PC-9 (cell line): Measurements from ENCODE around the gene ECSIT. TPM values are rescaled to one million over a fixed set of nuclear protein-coding genes. Genes with fewer than 3 reads are reported as not detected.
"Not testable (repeated sequence)": the region's sequence is repeated elsewhere in the genome, so short reads cannot be mapped to it uniquely, and the experiment has no call there.

Source experiments
- BruUV-seq: library from RNA; stranded (reverse); fragments of 400-500 nt; replicated peaks from 2 replicates; lab custom pipeline; 2021; lab: Mats Ljungman, UMichigan
- CTCF ChIA-PET: fragments of 300-600 bp; sonication (Branson Sonifier 250); formaldehyde crosslinking; loops from one replicate; lab custom pipeline; 2022; ENCODE audit warnings: antibody characterized with exemption; lab: Charles Lee
- POLR2A ChIA-PET: fragments of 300-600 bp; sonication (Branson Sonifier 250); formaldehyde crosslinking; loops from one replicate; lab custom pipeline; 2022; ENCODE audit warnings: antibody characterized with exemption; ENCODE audit not compliant: unreplicated experiment; lab: Charles Lee
- DNase-seq, 2 experiments: peaks; one replicate each; pipeline versions ENCODE4 v3.0.0 to v3.0.0-alpha.2; 2015 to 2022; ENCODE audit warnings: mixed read lengths in 1 of 2
- H2AFZ ChIP-seq: fragments of 200-600 bp; sonication (generic); 2 replicates; pipeline ENCODE4 v1.8.1; 2017; ENCODE audit warnings: antibody characterized with exemption
- H3F3A ChIP-seq: fragments of 200-600 bp; sonication (generic); 2 replicates; pipeline ENCODE4 v1.8.1; 2017; ENCODE audit warnings: antibody characterized with exemption, mild to moderate bottlenecking, low read depth; ENCODE audit not compliant: insufficient read depth
- H3K27ac ChIP-seq: fragments of 200-600 bp; sonication (generic); 2 replicates; pipeline ENCODE4 v1.6.1; 2016; ENCODE audit warnings: mixed run types
- H3K27me3 ChIP-seq: fragments of 200-600 bp; sonication (generic); 2 replicates; pipeline ENCODE4 v1.6.1; 2016; ENCODE audit warnings: low read depth, mixed run types; ENCODE audit not compliant: insufficient read depth
- H3K36me3 ChIP-seq: fragments of 200-600 bp; sonication (generic); 2 replicates; pipeline ENCODE4 v1.6.1; 2016; ENCODE audit warnings: low read depth, mixed run types
- H3K4me1 ChIP-seq: fragments of 200-600 bp; sonication (generic); replicated peaks from 2 replicates; pipeline ENCODE4 v1.6.1; 2016; ENCODE audit warnings: mixed run types; ENCODE audit not compliant: insufficient read depth
- H3K4me2 ChIP-seq: fragments of 200-600 bp; sonication (generic); 2 replicates; pipeline ENCODE4 v1.6.1; 2017; ENCODE audit warnings: mixed run types
- H3K4me3 ChIP-seq: fragments of 200-600 bp; sonication (generic); 2 replicates; pipeline ENCODE4 v1.6.1; 2016; ENCODE audit warnings: mixed run types
- H3K79me2 ChIP-seq: fragments of 200-600 bp; sonication (generic); 2 replicates; pipeline ENCODE4 v1.6.1; 2017; ENCODE audit warnings: low read depth, mixed run types
- H3K9me2 ChIP-seq: fragments of 200-600 bp; sonication (generic); 2 replicates; pipeline ENCODE4 v1.8.1; 2017; ENCODE audit warnings: mild to moderate bottlenecking; ENCODE audit not compliant: insufficient read depth
- H3K9me3 ChIP-seq: fragments of 200-600 bp; sonication (generic); 2 replicates; pipeline ENCODE4 v1.8.1; 2016; ENCODE audit warnings: low read depth; ENCODE audit not compliant: insufficient read depth
- H4K20me1 ChIP-seq: fragments of 200-600 bp; sonication (generic); 2 replicates; pipeline ENCODE4 v1.8.1; 2017; ENCODE audit not compliant: insufficient read depth
- EZH2 ChIP-seq: fragments of 200-600 bp; sonication (generic); IDR thresholded peaks from 2 replicates; pipeline ENCODE4 v1.8.0; 2017; ENCODE audit warnings: antibody characterized with exemption, low read depth
- intact Hi-C: fragments of 100-400 bp; cut with micrococcal nuclease; formaldehyde crosslinking; loops from one replicate; pipeline ENCODE4 v1.10.0; 2022; ENCODE audit not compliant: unreplicated experiment
- total RNA-seq: library from RNA; stranded (reverse); gene quantifications from 2 replicates; pipeline ENCODE4 v1.2.3, GENCODE V29; 2021
- TF ChIP-seq, protein P1 (sequence below): fragments of 200-600 bp; sonication (generic); conservative IDR thresholded peaks from 2 replicates; pipeline ENCODE4 v1.6.1; 2017; ENCODE audit warnings: mixed run types, antibody characterized with exemption, mild to moderate bottlenecking, moderate library complexity

The ECSIT gene
- total RNA-seq, 1 experiment from 2014 or later = 42.4 TPM

- BruUV-seq = no TSS peak
- Histone ChIP-seq H3K4me3 (no peak overlapping the region), H3K4me2 (no peak overlapping the region), H3K4me1 (no peaks in the 10 kb centered on the region), H3K36me3 (no peaks in the 10 kb centered on the region), H3K27me3 (no peaks in the 10 kb centered on the region), H3F3A (peaks cover 18% of the 10 kb centered on the region), H3K27ac (no peak overlapping the region), H3K9me3 (no peaks in the 10 kb centered on the region), H2AFZ (no peak overlapping the region), H3K79me2 (no peaks in the 10 kb centered on the region), H3K9me2 (no peaks in the 10 kb centered on the region), H4K20me1 (no peaks in the 10 kb centered on the region)
- ChIA-PET POLR2A (no interaction called here), CTCF (no interaction called here)
- TF ChIP-seq, protein P1, sequence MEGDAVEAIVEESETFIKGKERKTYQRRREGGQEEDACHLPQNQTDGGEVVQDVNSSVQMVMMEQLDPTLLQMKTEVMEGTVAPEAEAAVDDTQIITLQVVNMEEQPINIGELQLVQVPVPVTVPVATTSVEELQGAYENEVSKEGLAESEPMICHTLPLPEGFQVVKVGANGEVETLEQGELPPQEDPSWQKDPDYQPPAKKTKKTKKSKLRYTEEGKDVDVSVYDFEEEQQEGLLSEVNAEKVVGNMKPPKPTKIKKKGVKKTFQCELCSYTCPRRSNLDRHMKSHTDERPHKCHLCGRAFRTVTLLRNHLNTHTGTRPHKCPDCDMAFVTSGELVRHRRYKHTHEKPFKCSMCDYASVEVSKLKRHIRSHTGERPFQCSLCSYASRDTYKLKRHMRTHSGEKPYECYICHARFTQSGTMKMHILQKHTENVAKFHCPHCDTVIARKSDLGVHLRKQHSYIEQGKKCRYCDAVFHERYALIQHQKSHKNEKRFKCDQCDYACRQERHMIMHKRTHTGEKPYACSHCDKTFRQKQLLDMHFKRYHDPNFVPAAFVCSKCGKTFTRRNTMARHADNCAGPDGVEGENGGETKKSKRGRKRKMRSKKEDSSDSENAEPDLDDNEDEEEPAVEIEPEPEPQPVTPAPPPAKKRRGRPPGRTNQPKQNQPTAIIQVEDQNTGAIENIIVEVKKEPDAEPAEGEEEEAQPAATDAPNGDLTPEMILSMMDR = no peak
- TF ChIP-seq EZH2 = no peak
- no peak for DNase-seq
- intact Hi-C loops = loop anchor here (5.0 kb wide), 1 partner anchor 94 kb away; the partner anchor contains the start of gene EPOR
Measured at GRCh38 chr19:11475861-11476260, 53.1 kb downstream of the ECSIT start.

GRCh38 chr19:11475343-11475742, 53.6 kb downstream of the ECSIT start:
- H2AFZ ChIP-seq, DNase-seq, H4K20me1 ChIP-seq, CTCF ChIA-PET, H3K9me2 ChIP-seq, H3K4me1 ChIP-seq, H3K27me3 ChIP-seq, H3K4me2 ChIP-seq, H3K9me3 ChIP-seq, H3K79me2 ChIP-seq, POLR2A ChIA-PET, BruUV-seq, H3K4me3 ChIP-seq, H3K27ac ChIP-seq, H3K36me3 ChIP-seq: not testable (repeated sequence)
- H3F3A ChIP-seq = peaks cover 18% of the 10 kb centered on the region
- intact Hi-C loops = loop anchor here (5.0 kb wide), 1 partner anchor 93 kb away; the partner anchor contains the start of gene EPOR

DNA sequence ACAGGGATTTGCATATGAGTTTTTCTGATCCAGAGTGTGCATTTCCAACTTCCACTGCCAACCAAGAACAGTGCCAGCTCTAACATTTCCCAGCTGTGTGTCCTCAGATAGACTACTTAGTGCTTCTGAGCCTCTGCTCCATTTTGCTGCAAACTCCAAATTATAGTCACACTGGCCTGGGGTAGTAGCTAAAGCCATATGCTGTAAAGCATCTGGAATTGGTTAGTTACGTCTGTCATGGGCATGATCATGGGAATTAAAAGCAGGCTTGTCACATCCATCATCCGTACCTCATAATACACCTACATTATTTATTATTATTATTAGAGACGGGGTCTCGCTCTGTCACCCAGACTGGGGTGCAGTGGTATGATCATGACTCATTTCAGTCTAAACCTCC, 55.2 kb downstream of the ECSIT start:
- H3K9me2 ChIP-seq = no peaks in the 10 kb centered on the region
- intact Hi-C loops = no loop called here
- DNase-seq = no peak
- no peaks in the 10 kb centered on the region for H3K79me2 ChIP-seq
- H3K4me2 ChIP-seq = no peak overlapping the region
- H3K4me1 ChIP-seq = no peaks in the 10 kb centered on the region
- no peak overlapping the region for H3K27ac ChIP-seq
- H3K27me3 ChIP-seq = no peaks in the 10 kb centered on the region
- H3K36me3 ChIP-seq = no peaks in the 10 kb centered on the region
- TF ChIP-seq, protein P1 = no peak
- no peak for TF ChIP-seq EZH2
- BruUV-seq = no TSS peak
- ChIA-PET CTCF (no interaction called here), POLR2A (no interaction called here)
- no peaks in the 10 kb centered on the region for H4K20me1 ChIP-seq
- H3F3A ChIP-seq = peaks cover 13% of the 10 kb centered on the region
- H2AFZ ChIP-seq = no peak overlapping the region
- no peak overlapping the region for H3K4me3 ChIP-seq
- H3K9me3 ChIP-seq = no peaks in the 10 kb centered on the region

- H3K27ac ChIP-seq, H3K4me1 ChIP-seq, H3K27me3 ChIP-seq, H3K4me3 ChIP-seq, intact Hi-C loops, H3K9me3 ChIP-seq, H3K36me3 ChIP-seq, H3K4me2 ChIP-seq, DNase-seq, H2AFZ ChIP-seq, H4K20me1 ChIP-seq, POLR2A ChIA-PET, H3K79me2 ChIP-seq, BruUV-seq, H3K9me2 ChIP-seq: not testable (repeated sequence)
- CTCF ChIA-PET = interaction anchor here (0.6 kb wide), 1 partner anchor 63 kb away, joined by 3 read pairs; no protein-coding TSS in a partner anchor
- peaks cover 21% of the 10 kb centered on the region; the same call in 1 of the 2 replicates for H3F3A ChIP-seq
Measured at GRCh38 chr19:11468266-11468845, 60.6 kb downstream of the ECSIT start.
